ENCODE data around the gene ZNF683.
"Not testable (repeated sequence)": the region's sequence is repeated elsewhere in the genome, so short reads cannot be mapped to it uniquely, and the experiment has no call there.

The ZNF683 gene

GRCh38 chr1:26387447-26387846 lies 14.9 kb upstream of the ZNF683 start:
- DNase-seq (ENCODE audit: low read depth): peak; percentile 89
- no peak for TF ChIP-seq CTCF (conservative IDR thresholded peaks at IDR 0.05; ENCODE audit: control insufficient read depth, insufficient read depth, low read depth, low read length)
- no peak overlapping the region for H3K4me3 ChIP-seq (ENCODE audit: control insufficient read depth, low read depth, low read length)

DNA sequence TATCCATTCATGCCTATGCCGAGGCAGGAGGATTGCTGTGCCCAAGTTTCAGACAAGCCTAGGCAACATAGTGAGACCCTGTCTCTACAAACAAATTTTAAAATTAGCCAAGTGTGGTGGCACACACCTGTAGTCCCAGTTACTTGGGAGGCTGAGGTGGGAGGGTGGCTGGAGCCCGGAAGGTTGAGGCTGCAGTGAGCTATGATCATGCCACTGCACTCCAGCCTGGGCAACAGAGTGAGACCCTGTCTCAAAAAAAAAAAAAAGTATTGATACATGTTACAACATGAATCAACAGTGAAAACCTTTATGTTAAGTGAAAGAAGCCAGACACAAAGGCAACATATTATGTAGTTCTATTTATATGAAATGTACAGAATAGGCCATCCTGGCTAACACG lies 12.5 kb upstream of the ZNF683 start:
- H3K4me3 ChIP-seq (ENCODE audit: control insufficient read depth, low read depth, low read length); DNase-seq (ENCODE audit: low read depth): not testable (repeated sequence)

DNA sequence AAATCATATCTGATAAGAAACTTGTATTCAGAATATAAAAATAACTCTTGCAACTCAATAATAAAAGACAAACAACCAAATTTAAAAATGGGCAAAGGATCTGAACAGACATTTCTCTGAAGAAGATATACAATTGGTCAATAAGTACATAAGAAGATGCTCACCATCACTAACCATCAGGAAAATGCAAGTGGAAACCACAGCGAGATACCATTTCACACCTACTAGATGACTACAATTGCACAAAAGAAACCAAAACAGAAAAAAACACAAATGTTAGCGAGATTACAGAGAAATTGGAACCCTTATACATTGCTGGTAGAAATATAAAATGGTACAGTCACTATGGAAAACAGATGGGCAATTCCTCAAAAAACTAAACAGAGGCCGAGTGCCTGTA lies 11.5 kb upstream of the ZNF683 start:
- H3K4me3 ChIP-seq (ENCODE audit: control insufficient read depth, low read depth, low read length): no peak overlapping the region
- DNase-seq (ENCODE audit: low read depth): no peak
- TF ChIP-seq CTCF (conservative IDR thresholded peaks at IDR 0.05; ENCODE audit: control insufficient read depth, insufficient read depth, low read depth, low read length): no peak

DNA sequence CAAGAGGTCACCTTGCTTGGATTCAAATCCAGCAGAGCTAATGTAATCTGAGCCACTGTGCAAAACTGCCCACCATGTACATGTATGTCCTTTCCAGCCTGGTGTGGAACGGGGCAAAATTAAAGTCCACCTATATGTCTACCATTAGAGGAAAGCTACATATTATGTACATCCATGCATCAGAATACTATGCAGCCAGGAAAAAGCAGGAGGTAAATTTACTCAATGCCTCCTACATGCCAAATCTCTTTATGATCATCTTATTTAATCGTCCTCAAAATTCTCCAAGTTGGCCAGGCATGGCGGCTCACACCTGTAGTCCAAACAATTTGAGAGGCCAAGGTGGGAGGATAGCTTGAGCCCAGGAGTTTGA lies 6.3 kb upstream of the ZNF683 start:
- H3K4me3 ChIP-seq (ENCODE audit: control insufficient read depth, low read depth, low read length): no peak overlapping the region
- DNase-seq (ENCODE audit: low read depth): no peak
- no peak for TF ChIP-seq CTCF (conservative IDR thresholded peaks at IDR 0.05; ENCODE audit: control insufficient read depth, insufficient read depth, low read depth, low read length)

DNA sequence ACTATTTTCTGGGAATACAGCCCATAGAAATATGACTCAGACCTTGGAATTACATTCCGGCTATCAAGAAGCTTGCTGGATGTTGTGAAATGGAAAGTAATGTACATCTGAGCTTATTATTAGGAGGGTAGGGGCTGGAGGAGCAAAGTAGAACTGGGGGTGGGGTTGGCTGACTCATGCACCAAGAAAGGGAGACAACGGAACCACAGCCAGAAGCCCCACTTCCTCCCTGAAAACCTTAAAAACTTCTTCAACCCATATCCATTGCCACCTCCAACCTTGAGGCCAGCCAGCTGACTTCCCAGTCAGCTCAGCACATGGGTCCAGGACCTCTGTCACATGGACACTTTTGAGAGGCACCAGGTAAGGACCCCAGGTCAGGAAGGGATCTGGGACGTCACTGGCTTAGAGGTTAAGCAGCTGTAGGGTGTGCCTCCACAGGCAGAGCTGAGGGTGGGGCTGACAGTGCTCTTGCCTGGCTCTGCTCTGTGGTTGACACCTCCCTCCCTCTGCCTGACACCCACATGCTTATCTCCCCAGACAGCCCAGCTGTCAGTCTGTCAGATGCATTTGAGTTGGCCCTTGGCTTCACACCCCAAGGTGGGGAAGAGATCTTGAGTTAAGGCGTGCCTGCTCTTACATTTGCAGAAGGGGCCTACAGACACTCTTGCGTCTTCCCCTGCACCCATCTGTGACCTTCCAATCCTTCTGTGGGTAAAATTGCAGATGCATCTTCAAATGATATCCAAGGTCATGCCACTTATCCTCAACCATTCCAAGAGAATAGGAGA lies 5.7 kb upstream of the ZNF683 start:
- no peak overlapping the region for H3K4me3 ChIP-seq (ENCODE audit: control insufficient read depth, low read depth, low read length)
- TF ChIP-seq CTCF (conservative IDR thresholded peaks at IDR 0.05; ENCODE audit: control insufficient read depth, insufficient read depth, low read depth, low read length): no peak
- peak; percentile 98 for DNase-seq (ENCODE audit: low read depth)

DNA sequence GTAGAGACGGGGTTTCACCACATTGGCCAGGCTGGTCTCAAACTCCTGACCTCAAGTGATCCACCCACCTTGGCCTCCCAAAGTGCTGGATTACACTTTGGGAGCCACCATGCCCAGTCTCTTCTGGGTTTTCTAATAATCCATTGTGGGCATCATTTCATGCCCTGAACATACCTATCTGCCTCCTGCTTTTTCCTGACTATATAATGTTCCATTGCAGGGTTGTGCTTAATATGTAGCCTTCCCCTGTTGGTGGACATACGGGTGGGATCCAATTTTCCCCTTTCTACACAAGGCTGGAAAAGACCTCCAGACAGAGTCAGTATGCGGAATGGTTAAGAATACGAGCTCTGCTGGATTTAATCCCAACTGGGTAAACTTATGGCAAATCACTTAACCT lies 3.5 kb upstream of the ZNF683 start:
- TF ChIP-seq CTCF (conservative IDR thresholded peaks at IDR 0.05; ENCODE audit: control insufficient read depth, insufficient read depth, low read depth, low read length): no peak
- H3K4me3 ChIP-seq (ENCODE audit: control insufficient read depth, low read depth, low read length): no peak overlapping the region
- no peak for DNase-seq (ENCODE audit: low read depth)

DNA sequence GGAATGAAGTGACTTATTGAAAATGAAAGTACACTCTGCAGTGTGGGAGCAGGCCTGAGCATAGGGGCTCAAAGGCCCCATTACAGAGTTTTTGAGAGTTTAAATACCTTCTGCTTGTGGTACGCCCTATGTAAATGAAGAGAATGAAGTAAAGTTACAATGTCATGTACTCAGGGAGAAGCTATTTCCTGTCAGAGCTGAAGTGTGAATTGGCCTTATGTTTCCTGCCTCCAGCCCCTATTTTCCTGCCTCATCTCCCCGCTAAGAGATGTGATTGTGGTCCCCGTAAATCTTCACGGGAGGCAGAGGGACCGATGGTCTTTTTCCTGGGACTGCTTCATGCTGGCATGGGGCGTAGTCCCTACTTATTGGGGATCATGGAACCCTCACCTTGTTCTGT lies 2.5 kb upstream of the ZNF683 start:
- no peak for DNase-seq (ENCODE audit: low read depth)
- TF ChIP-seq CTCF (conservative IDR thresholded peaks at IDR 0.05; ENCODE audit: control insufficient read depth, insufficient read depth, low read depth, low read length): no peak

GRCh38 chr1:26374361-26374760 lies 1.8 kb upstream of the ZNF683 start:
- not testable (repeated sequence) for H3K4me3 ChIP-seq (ENCODE audit: control insufficient read depth, low read depth, low read length)
- DNase-seq (ENCODE audit: low read depth): peak; percentile 18

More for the DNA sequence above, 2.5 kb upstream of the ZNF683 start:
- H3K4me3 ChIP-seq (ENCODE audit: control insufficient read depth, low read depth, low read length): no peak overlapping the region

Measured in fibroblast of mammary gland (primary cell).